LNCAP (cell line): ENCODE measurements around the gene SEBOX.

Source experiments
- CTCF ChIP-seq: fragments of 450-650 bp; IDR thresholded peaks from 2 replicates; pipeline ENCODE4 v1.5.1; 2017; ENCODE audit warnings: mild to moderate bottlenecking

SEBOX gene

GRCh38 chr17:28318759-28319597 lies 46.0 kb downstream of the SEBOX start, which contains the start of gene TMEM97:
TMEM97 (plus strand) TSS chr17:28319200; CDS start chr17:28319240, 40 bp downstream.
- TF ChIP-seq CTCF = no peak

GRCh38 chr17:28317966-28318758 lies 46.8 kb downstream of the SEBOX start:
- TF ChIP-seq CTCF = no peak

GRCh38 chr17:28317099-28317965 lies 47.7 kb downstream of the SEBOX start:
- no peak for TF ChIP-seq CTCF

- no peak for TF ChIP-seq CTCF
Observed at GRCh38 chr17:28315846-28316705, 48.9 kb downstream of the SEBOX start.

- TF ChIP-seq CTCF = no peak
Observed at GRCh38 chr17:28313841-28314240, 51.2 kb downstream of the SEBOX start.
